NCI-H774 (cell line): Measurements from ENCODE around the gene ANKLE2.
"Not testable (repeated sequence)": the region's sequence is repeated elsewhere in the genome, so short reads cannot be mapped to it uniquely, and the experiment has no call there.

Experiments
- DNase-seq: peaks from one replicate; lab custom pipeline; 2025; lab: John Stamatoyannopoulos, UW

ANKLE2 gene

DNA sequence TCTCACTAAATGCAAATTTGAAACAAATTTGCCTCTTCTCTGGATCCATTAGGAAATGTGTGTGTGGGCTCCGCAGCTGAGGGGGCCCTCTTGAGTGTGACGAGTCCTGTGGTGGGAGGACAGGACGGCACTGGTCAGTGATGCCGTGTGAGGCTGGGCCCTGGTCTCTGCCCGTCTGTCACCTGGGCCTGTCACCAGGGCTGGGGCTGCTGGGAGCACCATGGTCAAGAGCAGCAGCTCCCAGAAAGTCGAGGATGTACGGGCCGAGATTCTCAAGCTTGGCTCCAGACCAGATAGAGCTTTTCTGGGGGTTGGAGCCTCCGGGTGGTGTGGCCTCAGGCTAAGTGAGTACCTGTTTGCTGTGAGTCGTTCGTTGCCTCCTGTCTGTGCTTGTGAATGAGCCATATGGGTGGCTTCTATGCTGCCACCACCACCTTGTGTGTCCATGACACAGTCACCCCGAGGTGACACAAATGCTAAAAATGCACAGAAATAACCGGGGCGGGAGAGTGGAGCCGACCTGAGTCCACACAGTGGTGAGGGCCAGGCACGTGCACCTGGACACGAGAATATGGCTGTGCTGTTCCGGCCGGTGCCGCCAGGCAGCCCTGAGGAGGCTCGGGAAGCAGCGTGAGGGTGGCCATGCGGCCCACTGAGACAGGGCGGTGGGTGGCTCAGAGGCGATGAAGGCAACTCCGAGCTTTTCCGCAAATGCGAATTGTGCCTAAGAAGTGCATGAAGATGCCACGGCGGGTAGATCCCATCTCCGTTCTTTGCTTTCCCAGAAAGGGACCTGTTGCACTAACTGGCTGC lies 42.3 kb downstream of the ANKLE2 start:
- DNase-seq = no peak

GRCh38 chr12:132718644-132719043 lies 43.0 kb downstream of the ANKLE2 start:
- no peak for DNase-seq

- DNase-seq = no peak
Observed at GRCh38 chr12:132717531-132718387, 43.9 kb downstream of the ANKLE2 start.

DNA sequence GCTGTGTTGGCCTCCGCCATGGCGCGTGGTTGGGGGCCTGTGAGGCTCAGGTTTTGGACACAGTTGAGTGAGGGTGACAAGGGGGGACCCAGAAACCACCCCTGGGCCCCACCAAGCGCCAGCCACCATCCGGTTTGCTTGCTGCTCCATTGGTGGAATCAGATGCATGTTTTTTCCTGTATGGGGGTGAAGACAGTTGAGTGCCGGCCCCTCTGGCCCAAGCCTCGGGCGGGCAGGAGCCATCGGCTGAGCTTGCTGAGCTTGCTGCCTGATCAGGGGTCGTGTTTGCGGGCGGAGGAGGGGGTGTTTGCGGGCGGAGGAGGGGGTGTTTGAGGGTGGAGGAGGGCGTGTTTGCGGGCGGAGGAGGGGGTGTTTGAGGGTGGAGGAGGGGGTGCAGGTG lies 44.6 kb downstream of the ANKLE2 start:
- no peak for DNase-seq

- DNase-seq = no peak
Observed at GRCh38 chr12:132716356-132716755, 45.3 kb downstream of the ANKLE2 start.

DNA sequence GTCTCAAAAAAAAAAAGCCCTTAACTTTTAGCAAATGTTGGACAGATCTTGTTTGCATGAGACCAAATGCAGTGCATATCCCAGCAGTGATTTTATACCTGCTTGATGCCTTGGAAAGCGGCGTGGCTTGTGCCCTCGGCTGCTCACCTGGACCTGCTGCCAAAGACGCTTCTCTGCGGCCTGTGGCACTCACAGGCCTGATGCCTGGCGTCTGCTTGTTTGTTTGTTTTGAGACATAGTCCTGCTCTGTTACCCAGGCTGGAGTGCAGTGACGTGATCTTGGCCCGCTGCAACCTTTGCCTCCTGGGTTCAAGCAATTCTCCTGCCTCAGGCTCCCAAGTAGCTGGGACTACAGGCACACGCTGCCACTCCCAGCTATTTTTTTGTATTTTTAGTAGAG lies 45.8 kb downstream of the ANKLE2 start:
- no peak for DNase-seq

DNA sequence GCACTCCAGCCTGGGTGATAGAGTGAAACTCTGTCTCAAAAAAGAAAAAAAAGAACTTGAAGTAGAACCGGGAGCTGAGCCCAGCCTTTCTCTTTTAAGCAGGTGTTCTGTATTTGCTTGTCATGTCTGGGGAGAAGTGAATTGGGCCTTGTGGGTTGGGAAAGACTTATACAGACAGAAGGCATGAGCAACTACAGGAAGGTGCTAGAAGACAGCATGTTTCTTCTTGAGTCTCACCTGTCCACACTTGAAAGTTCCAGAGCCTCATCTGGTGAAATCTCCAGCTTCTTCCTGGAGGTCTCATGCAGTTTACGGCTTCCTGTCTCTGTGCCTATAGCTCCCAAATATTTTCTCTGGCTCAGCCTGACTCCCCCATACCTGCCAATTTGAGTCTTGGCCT lies 48.5 kb downstream of the ANKLE2 start:
- DNase-seq = no peak

DNA sequence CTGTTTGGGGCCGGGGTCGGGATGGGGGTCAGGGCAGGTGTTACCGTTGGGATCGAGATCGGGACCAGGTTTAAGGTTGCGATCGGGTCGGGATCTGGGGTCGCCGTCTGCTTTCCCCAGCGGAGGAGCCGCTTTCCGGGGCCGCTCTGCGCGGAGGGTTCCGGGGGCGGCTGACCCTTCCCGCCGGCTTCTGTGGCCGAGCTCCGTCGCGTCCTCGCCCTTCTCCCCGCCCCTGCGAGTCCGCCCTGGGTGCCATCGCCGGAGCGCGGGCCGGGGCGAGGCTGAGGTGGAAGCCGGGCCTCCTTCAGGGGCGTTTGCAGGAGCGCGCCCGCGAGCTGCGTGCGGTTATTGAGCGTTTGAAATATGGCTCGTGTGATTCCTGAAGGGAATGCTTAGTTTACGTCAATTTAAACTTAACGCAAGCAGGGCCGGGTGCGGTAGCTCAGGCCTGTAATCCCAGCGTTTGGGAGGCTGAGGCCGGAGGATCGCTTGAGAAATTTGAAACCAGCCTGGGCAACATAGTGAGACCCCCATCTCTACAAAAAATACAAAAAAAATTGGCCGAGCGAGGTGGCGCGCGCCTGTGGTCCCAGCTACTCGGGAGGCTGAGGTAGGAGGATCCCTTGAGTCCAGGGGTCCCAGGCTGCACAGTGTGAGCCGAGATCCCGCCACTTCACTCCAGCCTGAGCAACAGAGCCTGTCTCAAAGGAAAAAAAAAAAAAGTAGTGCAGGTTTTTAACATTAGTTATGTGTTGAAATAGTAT lies 50.4 kb downstream of the ANKLE2 start:
- no peak for DNase-seq

GRCh38 chr12:132710405-132711079 lies 51.1 kb downstream of the ANKLE2 start, which contains the start of gene PGAM5:
TSS of gene PGAM5 (plus strand) at chr12:132710842. CDS start at chr12:132710877, 35 bp downstream.
- peak; percentile 93 for DNase-seq

DNA sequence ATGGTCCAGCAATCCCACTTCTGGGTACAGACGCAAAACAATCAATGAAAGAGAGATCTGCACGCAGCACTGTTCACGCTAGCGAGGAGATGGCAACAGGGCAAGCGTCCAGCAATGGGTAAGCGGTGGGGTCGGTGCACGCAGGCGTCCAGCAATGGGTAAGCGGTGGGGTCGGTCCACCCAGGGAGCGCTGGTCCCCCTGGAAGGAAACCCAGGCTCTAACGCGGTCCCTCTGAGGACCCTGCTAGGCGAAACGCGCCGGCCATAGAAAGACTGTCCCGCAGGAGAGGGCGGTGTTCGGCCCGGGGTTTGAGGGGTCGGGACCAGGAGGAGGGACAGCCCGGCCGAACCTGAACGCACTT lies 51.6 kb downstream of the ANKLE2 start:
- DNase-seq = no peak

DNA sequence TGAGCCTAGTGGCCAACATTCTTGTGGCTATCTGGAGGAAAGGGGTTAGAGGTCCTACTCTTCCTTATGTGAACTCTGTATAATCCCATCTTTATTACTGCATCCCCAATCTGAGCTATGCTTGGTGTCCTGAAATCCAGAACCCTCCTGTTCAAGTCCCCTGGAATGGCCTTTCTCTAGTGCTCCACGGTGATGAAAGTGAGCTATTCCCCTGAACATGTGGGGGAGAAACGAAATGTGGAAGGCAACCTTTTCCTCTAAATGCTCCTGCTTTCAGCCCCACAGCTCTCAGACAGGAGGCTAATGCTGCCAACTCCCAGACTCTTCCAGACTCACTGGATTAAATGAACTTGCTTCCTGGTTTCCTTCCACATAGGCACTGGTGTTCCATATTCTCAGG lies 53.5 kb downstream of the ANKLE2 start:
- DNase-seq = no peak

- DNase-seq = no peak
Observed at GRCh38 chr12:132707241-132707640, 54.4 kb downstream of the ANKLE2 start.

DNA sequence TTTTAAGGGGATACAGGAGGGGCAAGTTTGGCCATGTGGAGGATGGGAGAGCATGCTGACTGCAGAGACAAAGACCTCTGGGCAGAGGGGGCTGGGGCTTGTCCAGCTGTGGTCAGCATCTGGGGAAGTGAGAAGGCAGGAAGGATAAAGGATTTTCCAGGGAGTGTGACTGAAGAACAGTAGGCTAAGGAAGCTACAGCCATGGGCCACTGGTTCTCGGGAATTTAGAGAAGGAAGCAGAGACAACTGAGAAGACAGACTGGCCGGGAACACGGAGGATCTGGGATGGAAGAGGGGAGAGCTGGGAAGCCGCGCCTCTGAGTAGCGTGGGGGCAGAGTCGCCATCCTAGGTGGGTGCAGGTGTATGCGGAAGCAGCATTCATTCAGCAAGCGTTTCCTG lies 58.0 kb downstream of the ANKLE2 start:
- DNase-seq = no peak

DNA sequence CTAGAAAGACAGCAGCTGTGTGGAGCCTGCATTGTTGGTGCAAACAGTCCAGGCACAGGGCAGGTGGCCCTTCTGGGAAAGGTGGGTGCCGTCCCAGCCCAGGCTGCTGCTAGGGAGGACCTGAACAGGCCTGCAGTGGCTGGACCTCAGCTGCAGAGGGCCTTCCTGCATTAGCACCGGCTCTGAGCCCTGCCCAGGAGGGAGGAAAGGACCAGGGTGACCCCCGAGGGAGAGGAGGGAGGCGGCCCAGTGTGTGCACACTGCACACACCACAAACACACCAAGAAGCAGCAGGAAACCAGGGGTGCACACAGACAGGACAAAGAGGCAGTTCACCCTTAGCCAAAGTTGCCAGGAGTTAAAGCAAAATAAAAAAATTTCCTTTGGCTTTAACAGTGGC lies 59.0 kb downstream of the ANKLE2 start:
- no peak for DNase-seq

DNA sequence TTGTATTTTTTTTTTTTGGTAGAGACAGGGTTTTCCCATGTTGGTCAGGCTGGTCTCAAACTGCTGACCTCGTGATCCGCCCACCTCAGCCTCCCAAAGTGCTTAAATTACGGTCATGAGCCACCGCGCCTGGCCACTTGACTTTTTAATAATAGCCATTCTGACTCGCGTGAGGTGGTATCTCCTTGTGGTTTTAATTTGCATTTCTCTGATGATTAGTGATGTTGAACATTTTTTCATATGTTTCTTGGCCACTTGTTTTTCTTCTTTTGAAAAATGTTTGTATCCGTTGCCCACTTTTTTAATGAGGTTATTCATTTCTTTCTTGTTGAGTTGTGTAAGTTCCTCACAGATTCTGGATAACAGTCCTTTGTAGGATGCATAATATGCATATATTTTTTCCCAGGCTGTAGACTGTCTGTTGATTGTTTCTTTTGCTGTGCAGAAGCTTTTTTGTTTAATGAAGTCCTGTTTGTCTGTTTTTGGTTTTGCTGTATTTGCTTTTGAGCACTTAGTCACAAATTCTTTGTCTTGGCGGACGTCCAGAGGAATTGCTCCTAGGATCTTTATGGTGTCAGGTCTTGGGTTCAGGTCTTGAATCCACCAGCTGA lies 61.3 kb downstream of the ANKLE2 start:
- DNase-seq = peak; percentile 26

- no peak for DNase-seq
Observed at GRCh38 chr12:132698341-132698740, 63.3 kb downstream of the ANKLE2 start.

DNA sequence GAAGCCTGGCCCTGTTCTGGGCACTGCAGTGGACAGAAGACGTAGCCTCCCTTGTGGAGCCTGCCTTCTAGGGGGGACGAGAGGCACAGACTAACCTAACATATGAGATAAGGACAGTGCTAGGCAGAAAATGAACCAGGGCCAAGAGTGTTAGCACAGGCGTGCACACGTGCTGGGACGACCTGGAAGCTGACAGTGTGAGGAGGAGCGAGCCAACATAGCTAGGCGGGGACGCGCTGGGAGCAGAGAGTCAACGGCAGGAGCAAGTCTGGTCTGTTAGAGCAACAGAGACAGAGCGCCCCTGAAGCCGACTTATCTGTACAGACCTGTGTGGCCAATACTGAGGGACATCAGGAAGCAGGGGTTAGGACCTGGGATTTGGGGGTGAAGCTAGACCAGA lies 66.2 kb downstream of the ANKLE2 start:
- no peak for DNase-seq

GRCh38 chr12:132694888-132695287 lies 66.7 kb downstream of the ANKLE2 start:
- DNase-seq = not testable (repeated sequence)

GRCh38 chr12:132692030-132692429 lies 69.6 kb downstream of the ANKLE2 start:
- not testable (repeated sequence) for DNase-seq

- no peak for DNase-seq
Observed at GRCh38 chr12:132690112-132690511, 71.5 kb downstream of the ANKLE2 start.

GRCh38 chr12:132689227-132689626 lies 72.4 kb downstream of the ANKLE2 start:
- DNase-seq = no peak
